ENCODE data around the gene DNAH7.

GRCh38 chr2:195733831-195734230, 334.8 kb downstream of the DNAH7 start:
- TF ChIP-seq CTCF (IDR thresholded peaks at IDR 0.05) = no peak
- no peak for TF ChIP-seq POLR2A (IDR thresholded peaks at IDR 0.05)
